IPS DF 4.7 (cell line): ENCODE results near the gene PET117.
"Not testable (repeated sequence)": the region's sequence is repeated elsewhere in the genome, so short reads cannot be mapped to it uniquely, and the experiment has no call there.

Experiments used
- DNase-seq: peaks from one replicate; pipeline ENCODE4 v3.0.0-alpha.2; 2013; ENCODE audit warnings: low spot score; ENCODE audit errors: extremely low read depth

Gene PET117

DNA sequence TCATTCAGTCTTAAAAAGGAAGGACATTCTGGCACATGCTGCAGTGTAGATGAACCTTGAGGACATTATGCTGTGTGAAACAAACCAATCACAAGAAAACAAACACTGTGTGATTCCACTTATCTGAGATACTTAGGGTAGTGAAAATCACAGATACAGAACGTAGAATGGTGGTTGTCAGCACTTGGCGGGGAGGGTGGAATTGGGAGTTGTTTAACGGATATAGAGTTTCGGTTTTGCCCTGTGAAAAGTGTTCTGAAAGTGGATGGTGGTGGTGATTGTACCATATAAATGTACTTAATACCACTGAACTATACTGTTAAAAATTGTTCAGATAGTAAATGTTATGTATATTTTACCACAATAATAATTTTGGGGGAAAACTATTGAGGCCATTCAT lies 18.4 kb downstream of the PET117 start:
- DNase-seq = no peak

DNA sequence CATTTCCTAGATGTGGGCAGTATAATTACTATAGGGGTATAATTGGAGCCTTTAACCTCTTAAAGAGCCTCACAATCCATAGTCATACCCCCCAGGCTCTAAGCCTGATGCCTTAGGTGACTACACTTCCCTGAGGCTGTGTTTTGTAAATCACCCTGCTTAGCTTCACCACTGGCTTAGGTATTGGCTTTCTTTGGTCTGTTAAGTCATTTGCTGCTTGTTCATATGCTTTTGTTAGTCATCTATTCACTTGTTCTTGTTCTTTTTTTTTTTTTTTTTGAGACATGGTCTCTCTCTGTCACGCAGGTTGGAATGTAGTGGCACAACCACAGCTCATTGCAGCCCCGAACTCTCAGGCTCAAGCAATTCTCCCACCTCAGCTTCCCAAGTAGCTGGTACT lies 26.7 kb downstream of the PET117 start:
- DNase-seq = no peak

DNA sequence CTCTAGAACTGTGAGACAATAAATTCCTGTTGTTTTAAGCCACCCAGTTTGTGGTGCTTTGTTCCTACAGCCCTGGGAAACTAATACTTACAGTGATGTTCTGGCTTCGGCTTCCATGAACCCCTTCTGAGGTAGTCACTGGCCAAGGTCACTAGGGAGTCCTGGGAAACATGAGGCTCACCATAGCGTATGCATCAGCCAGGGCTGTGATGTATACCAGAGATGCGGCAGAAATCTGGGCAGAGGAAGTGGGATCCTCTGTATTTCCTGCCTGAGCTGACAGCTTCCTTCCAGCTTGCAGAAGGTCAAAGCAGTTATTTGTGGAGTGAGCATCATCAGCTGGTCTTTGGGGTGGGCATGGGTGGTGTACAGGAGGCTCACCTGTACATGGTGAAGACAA lies 27.9 kb downstream of the PET117 start:
- no peak for DNase-seq

DNA sequence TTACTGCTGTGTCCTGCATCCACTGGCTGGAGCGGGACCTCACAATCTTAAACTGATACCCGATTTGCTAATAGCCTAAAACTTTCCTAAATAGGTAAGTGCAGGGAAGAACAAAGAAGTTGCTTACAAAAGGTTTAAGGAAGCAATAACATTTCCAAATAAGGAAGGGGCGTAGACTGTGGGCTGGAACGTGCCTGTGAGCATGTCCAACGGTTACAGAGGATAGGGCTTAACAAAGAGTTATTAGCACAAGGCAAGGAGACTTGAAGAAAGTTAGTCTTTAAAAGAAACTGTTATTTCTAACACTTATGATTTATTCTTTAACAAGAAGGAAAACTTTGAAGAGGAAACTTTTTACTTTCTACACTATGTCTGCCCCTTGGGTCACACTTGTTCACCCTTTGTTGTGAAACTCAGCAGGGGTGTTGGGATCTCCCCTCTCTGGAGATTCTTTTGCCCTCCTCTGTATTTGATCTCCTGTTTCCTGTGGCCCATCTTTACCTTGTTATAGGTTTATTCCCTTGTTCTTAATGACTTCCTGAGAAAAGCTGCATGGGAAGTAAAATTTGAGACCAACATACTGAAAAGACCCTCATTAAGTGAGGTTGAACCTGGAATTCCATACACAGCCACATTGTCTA lies 28.7 kb downstream of the PET117 start:
- DNase-seq = no peak

DNA sequence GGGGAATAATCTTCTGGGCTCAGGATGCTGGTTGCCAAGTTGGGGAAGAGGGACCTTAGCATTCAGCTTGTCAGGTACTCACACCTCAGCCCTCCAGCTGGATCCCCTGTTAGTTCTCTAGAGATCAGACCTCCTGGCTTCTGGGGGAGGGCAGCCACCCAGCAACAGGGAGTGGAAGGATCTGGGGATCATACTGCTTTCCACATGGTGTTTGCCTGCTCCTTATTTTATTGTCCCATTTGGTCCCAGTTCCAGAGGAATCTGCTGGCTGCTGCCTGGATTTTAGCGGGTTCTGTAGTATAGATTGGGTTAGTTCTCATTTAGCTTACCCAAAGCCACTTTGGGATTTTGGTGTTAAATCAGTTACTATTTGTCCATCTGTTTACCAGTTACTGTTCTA lies 29.3 kb downstream of the PET117 start:
- DNase-seq = no peak

DNA sequence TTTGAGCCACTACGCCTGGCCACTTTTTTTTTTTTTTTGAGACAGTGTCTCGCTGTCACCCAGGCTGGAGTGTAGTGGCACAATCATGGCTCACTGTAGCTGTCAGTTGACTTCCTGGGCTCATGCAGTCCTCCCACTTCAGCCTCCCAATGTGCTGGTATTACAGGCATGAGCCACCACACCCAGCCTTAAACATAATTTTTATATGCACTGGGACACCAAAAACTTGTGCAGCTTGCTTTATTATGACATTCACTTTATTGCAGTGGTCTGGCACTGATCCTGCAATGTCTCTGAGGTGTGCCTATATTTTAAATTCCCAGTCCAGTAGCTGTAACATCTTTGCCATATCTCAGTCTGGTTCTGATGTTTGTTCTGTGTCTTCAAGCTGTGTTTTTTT lies 34.7 kb downstream of the PET117 start:
- no peak for DNase-seq

DNA sequence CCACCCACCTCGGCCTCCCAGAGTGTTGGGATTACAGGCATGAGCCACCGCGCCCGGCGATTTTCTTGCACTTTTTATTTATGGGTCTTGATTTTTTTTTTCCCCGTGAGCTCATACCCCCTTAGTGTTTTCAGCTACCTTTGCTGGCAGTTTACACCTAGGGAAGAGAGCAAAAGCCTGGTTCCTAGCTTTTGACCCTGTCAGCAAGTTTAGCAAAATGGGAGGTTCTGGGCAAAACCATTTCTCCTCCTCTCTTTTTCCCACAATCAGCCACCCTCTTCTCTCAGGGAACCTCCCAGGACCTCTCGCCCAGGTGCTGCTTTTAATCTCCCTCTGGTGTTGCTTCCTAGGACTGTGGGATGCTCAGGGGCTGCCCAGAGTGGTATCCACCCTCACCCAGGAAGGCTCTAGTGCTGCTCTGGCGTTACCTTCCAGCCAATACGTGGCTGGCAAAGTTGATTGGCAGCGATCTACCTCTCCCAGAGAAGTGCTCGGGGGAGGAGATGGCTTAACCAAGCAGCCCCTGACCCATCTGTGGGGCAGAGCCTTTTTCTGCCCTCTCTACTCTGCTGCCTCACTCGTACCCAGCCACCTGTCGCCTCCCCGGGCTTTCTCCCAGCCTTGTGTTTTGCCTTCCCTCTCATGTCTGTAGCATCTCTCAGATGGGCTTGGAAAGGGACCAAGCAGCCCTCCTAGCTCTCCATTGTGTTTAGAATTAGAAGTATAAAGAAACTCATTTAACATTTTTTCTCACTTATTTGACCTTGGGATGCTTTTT lies 37.4 kb downstream of the PET117 start:
- no peak for DNase-seq

DNA sequence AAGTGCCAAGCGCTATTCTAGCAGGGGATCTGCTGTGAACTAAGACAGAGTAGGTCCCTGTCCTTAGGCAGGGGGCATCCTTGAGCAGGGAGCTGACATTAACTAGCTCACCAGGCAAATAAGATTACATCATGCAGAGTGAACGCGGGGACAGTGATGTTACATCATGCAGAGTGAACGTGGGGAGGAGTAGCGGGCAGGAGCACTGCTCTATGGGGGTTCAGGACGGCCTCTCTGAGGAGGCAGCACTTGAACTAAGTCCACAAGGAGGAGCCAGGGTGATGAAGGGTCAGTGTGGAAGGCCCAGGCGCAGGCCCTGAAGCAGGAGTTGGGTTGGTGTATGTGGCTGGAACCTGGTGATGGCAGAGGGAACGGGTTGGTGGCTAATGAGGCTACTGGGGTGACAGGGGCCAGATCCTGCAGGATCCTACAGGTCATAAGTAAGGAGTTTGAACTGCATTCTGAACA lies 38.7 kb downstream of the PET117 start:
- no peak for DNase-seq

DNA sequence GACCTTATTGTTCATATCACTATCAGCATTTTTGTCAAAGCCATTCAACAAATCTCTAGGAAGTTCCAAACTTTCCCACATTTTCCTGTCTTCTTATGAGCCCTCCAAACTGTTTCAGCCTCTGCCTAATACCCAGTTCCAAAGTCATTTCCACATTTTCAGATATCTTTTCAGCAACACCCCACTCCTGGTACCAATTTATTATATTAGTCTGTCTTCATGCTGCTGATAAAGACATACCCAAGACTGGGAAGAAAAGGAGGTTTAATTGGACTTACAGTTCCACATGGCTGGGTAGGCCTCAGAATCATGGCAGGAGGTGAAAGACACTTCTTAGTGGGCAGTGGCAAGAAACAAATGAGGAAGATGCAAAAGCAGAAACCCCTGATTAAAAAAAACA lies 42.7 kb downstream of the PET117 start:
- not testable (repeated sequence) for DNase-seq

DNA sequence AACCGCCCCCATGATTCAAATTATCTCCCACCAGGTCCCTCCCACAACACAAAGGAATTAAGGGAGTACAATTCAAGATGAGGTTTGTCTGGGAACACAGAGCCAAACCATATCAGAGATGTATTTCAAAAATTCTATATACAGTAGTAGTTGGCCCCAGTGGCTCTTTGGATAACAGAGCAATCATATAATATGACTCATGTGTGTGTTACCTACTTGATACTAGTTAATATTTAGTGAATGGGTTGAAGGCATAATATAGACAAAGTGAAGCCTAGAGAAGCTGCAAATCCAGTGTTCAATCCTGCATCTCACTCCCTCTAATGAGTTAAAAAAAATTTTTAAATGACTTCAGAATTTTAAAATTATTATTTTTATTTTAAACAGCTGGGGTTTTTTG lies 43.2 kb downstream of the PET117 start:
- DNase-seq = no peak

DNA sequence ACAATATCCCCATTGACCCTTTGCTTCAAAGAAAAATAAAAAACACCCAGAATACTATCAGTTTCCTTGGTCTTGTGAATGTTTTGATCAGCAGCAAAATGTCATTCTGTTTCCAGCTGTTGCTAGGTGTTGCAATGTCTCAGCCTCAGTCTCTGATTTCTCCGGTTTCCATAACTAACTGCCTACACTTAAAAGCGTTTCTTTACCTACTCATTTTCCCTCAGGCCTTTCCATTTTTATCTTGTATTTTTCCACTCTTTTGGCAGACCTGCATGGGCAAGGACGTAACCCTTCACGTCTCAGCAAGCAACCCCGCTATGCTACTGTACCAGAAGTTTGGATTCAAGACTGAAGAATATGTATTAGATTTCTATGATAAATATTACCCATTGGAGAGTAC lies 49.4 kb downstream of the PET117 start:
- DNase-seq = no peak

DNA sequence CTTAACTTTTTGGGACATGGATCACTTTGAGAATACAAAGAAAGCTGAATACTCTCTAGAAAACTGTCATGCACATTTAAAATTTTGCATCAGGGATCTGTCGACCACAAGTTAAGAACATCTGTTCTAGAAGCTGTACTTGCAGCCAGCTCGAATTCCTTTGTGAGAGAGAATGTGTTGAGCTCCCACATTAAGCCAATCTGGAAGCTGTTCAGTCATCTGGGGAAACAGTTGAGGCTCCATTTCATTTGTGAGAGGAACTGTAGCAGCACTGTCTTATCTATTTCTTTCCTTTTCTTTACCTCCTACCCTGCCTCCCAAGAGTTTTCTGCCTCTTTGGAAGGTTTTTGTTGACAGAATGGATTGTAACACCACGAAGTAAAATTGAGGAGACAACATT lies 50.8 kb downstream of the PET117 start:
- DNase-seq = no peak

DNA sequence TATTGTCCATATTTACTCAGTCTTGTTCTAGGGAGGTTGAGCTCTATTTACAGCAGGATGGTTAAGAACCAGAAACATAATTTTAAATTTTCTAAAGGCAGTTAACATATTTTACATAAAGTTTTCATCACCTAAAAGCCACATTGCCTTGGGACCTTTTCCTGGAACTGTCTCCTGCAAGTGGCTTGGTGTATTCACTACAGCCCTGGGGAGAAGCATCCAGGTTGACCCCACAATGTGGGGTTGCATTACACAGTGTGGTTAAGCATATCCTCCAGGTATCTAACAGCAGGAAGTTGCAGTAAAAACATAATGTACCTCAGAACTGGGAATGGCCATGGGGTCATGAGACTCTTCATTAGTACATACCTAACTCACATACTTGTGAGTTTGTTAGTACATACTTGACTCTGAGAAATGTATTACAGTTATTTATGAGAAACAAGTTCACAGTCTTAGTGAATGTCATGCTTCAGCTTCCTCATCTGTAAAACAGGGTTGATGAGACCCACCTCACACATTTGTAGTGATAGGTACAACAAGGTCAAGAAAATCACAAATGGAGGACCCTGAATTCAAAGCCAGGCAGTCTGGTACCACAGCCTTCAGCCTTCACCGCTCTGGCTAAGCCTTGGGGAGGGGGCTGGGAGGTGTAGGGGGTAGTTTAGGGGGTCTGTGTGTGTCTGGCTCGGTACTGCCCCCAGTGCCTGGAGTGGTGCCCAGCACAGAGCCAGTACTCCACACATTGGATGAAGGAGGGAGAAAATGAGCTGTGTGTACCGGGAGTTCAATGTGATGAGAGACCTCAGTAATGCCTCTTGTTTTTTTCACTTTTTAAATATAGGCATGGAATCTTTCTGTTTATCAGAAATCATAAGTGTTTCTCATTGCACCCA lies 52.9 kb downstream of the PET117 start:
- no peak for DNase-seq

DNA sequence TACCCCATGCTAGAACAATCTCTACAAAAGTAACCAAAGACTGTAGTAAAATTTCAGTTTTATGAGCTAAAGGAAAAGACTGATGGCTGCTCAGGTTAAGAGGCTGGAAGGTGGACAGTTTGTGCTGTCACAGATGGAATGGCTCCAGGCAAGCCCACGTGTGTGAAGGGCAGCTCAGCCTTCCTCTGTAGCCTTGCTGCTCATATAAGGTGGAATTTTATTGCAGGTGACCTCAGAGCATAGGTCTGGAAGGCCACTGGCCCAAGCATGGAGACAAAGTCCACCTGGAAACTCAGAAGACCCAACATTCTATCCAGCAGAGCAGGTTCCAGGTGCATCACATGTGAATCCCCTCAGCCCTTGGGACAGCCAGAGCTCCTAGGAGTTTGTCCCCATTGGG lies 53.6 kb downstream of the PET117 start:
- DNase-seq = no peak
